Loucy (cell line): ENCODE results near the gene TEX35.

Source experiments
- CTCF ChIP-seq: fragments of 200-600 bp; sonication (generic); conservative IDR thresholded peaks from 2 replicates; pipeline ENCODE4 v1.5.1; 2014; ENCODE audit warnings: mild to moderate bottlenecking, antibody characterized with exemption, low read length
- EZH2phosphoT487 ChIP-seq: fragments of 200-600 bp; IDR thresholded peaks from 2 replicates; pipeline ENCODE4 v1.6.1; 2018; ENCODE audit warnings: antibody characterized with exemption, mild to moderate bottlenecking, moderate library complexity, borderline replicate concordance

- TF ChIP-seq CTCF = no peak
- no peak for TF ChIP-seq EZH2phosphoT487
Observed at GRCh38 chr1:178537382-178538090, 24.6 kb downstream of the TEX35 start.
